Fibroblast of peridontal ligament (primary cell): ENCODE measurements around the gene PIP5K1A.
"Not testable (repeated sequence)": the region's sequence is repeated elsewhere in the genome, so short reads cannot be mapped to it uniquely, and the experiment has no call there.

ENCODE experiments used
- DNase-seq: peaks from one replicate; pipeline ENCODE4 v3.0.0-alpha.2; 2010; ENCODE audit errors: extremely low read depth

PIP5K1A gene

DNA sequence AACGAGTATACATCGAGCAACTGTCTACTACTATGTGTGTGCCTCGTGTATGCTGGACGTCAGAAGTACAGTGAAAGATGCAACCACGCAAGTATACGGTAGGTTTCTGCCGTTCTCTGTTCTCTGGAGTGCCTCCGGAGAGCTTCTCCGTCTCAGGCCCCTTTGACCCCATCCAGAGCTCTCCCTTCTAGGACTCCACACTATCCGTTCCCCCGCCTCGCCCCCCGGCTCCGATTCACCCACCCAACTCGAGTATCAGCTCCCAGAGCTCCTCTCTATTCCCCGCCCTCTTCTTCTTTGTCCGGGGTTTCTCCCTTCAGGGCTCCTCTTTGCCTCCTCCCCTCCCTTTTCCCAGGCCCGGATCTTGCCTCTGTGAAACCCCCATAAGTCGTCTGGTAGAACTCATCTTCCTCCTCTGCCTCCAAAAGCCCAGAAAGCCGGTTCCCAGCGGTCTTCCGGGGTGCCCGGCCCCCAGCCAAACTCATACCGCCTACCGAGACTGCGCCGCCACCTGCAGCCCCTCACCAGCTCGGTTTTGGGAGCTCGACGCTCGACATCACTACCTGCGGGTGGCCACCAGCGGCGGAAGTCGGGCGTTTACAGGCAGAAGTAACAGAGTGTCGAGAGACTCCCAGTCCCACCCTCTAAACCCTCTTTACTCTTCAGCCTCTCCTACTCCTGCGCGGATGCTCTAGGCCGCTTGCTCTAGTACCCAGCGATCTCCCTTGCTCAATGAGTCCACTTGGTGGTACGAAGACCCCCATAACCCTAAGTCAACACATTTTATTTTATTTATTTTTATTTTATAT is 8.5 kb upstream of the PIP5K1A start, which contains the start of gene VPS72:
Gene VPS72, minus strand, starts transcription at position 561 of the 809 bp plus-strand sequence. Its CDS starts 76 bp downstream, at position 485.
- peak; percentile 85 for DNase-seq

- no peak for DNase-seq
Observed at GRCh38 chr1:151192047-151192446, 6.3 kb upstream of the PIP5K1A start.

- DNase-seq = no peak
Observed at GRCh38 chr1:151193304-151193703, 5.0 kb upstream of the PIP5K1A start.

DNA sequence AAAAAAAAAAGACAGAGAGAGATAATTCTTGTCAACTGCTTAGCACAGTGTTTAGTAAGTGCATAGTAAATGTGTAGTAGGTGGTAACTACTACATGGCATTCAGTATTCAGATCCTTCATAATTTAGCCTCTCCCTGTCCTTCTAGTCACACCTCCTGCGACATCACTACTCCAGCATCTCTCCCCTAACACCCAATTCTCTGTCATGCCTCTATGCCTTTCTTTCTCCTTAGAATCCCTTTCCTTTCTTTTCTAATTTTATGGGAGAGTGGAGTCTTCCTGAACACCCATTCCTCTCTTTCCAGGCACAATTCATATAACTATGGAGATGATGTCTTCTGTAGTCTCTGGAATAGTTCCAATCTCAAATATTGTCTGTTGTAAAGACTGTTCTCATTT is 4.5 kb upstream of the PIP5K1A start:
- DNase-seq = no peak

DNA sequence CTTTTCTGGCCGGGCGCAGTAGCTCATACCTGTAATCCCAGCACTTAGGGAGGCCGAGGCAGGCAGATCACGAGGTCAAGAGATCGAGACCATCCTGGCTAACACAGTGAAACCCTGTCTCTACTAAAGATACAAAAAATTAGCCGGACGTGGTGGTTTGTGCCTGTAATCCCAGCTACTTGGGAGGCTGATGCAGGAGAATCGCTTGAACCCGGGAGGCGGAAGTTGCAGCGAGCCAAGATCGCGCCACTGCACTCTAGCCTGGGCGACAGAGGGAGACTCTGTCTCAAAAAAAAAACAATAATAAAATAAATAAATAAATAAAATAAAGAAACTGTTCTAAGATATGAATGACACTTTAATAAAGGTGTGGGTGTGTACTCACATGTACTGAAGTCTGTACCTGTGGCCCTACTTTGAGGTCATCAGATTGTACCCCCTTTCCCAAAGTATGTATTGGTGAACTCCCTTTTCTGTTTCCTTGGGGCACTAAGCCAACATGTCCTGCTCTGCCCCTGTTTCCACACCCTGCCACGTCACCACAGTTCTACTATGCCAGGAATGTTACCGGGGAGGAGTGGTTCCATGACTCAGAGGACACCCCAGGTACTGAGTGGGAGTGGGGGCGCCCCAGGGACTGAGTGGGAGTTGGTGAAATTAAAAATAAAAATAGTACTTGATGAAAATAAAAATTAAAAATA is 3.3 kb upstream of the PIP5K1A start:
- DNase-seq = peak; percentile 73

GRCh38 chr1:151196292-151196800 is 2.0 kb upstream of the PIP5K1A start:
- peak; percentile 94 for DNase-seq

- DNase-seq = no peak
Observed at GRCh38 chr1:151197863-151198253, 494 bp upstream of the PIP5K1A start.

GRCh38 chr1:151199873-151200581 is 1.7 kb downstream of the PIP5K1A start:
- DNase-seq = peak; percentile 83

GRCh38 chr1:151205381-151205965 is 7.1 kb downstream of the PIP5K1A start:
- not testable (repeated sequence) for DNase-seq

DNA sequence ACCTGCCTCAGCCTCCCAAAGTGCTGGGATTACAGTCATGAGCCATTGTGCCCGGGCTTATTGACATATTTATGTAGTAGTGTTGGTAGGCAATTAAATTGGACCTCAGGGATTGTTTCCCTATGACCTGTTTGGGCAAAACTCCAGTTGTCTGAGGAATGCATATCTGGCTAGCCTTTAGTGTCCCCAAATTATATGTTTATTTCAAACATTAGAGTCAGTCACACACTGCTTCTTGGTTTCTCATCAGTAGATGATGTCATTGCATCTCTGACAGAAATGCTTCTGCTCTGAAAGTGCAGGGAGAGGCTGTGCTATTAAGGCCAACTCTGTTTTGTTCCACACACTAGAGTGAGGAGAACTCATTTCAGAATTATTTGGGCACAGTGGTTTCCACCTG is 12.5 kb downstream of the PIP5K1A start:
- peak; percentile 45 for DNase-seq

DNA sequence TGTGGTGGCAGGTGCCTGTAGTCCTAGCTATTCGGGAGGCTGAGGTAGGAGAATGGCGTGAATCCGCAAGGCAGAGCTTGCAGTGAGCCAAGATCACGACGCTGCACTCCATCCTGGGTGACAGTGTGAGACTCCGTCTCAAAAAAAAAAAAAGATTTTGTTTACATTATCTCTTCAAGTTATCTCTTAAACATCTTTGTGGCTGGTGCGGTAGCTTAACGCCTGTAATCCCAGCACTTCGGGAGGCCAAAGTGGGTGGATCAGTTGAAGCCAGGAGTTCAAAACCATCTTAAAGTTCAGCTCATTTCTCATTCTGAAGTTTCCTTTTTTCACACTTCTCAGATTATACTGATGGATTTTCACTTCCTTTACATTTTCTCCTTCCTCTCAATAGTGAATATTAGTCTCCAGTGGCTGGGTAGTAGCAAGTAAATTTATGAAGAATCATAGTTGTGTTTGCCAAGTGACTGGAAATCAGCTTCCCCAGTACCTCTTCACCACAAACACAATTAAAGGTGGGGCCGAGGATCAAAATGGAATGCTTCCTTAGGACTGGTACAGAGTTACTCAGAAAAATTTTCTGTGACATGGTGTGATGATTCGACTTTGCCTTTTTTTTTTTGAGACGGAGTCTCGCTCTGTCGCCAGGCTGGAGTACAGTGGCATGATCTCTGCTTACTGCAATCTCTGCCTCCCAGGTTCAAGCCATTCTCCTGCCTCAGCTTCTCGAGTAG is 13.8 kb downstream of the PIP5K1A start:
- no peak for DNase-seq

DNA sequence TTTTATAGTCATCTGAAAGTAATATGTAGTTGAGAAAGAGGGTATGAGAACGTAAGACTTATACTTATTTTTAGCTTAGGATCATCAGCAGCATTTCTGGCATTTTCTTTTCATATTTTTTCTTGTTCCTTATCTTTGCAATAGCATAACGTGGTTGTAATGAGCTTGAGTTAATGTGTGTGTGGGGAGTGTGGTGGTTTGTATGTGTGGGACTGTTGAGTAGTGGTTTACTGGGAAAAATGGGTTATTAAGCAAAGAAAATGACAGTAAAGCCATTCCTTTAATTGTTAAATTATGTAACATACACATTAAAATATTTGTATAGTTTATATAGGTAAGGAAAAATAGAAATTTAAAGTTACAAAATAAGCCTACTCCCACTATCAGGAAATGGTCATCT is 15.2 kb downstream of the PIP5K1A start:
- DNase-seq = no peak

DNA sequence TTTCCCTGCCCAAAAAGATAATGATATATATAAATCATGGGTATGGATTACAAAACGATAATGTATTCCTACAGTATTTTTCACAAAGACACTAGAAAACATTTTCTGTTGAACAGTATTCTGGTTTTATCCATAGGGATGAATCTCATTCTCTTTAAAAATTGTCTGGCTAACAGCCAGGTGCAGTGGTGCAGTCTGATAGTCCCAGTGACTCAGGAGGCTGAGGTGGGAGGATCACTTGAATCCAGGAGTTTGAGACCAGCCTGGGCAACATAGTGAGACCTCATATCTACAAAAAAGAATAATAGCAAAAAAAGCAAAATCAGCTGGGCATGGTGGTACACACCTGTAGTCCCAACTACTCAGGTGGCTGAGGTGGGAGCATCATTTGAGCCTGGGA is 23.3 kb downstream of the PIP5K1A start:
- no peak for DNase-seq

GRCh38 chr1:151222130-151222529 is 23.8 kb downstream of the PIP5K1A start:
- DNase-seq = no peak

GRCh38 chr1:151235235-151235634 is 36.9 kb downstream of the PIP5K1A start:
- no peak for DNase-seq

DNA sequence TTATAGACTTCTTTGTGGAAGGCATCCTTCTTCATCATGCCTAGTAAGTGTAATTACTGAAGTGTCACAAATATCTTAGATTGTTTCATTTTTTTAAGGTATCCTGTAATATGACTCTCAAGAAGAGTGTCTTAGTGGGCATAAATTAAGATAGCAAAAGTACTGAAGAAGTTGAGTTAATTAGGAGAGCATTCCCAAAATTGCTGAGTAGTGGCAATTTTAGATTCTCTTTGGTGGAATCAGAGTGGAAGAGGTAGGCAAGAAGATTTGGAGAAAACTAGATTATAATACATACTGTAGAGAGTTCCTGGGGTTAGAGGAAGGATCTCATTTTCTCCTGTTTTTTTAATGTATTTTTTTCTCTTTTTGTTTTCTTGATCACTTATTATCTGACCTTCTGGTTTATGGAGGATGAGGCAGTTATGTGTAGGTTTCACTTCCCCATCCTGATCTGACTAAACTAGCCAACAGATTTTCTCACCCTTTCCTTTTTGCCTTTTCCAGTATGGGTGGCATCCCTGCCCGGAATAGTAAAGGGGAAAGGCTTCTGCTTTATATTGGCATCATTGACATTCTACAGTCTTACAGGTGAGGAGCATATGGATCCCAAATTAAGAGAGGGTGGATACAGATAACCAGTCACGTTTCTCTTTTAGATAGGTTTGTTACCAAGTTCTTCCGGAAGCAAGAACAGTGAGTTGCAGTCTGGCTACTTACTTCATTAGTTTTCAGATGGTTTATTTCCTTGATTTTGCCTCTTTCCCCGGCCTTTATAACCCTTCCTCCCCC is 39.5 kb downstream of the PIP5K1A start:
- DNase-seq = no peak

GRCh38 chr1:151238467-151238739 is 40.1 kb downstream of the PIP5K1A start:
- peak; percentile 96 for DNase-seq

- DNase-seq = no peak
Observed at GRCh38 chr1:151242442-151242841, 44.1 kb downstream of the PIP5K1A start.

DNA sequence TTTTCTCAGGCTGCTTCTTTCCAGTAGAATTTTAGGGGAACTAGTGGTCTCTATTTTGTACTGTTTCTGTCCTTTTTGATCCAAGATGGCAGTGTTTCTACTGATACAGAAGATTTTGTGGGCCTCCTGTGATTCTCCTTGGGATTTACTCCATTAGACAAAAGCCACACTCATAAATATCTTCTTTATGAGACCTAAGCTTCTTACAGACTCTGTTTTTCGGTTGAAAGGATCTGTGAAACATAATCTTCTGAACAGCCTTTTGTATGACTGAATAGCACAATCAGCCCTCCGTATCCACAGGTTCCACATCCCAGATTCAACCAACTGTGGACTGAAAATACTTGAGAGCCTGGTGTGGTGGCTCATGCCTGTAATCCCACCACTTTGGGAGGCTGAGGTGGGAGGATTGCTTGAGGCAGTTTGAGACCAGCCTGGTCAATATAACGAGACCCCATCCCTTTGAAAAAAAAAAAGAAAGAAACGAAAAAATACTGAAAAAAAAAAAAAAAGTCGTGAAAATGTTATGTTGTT is 45.4 kb downstream of the PIP5K1A start:
- DNase-seq = no peak

- DNase-seq = no peak
Observed at GRCh38 chr1:151246786-151247185, 48.4 kb downstream of the PIP5K1A start.
